Non-pigmented ciliary epithelial cell (primary cell): ENCODE data around the gene XPO6.

Experiments used
- DNase-seq: peaks from one replicate; pipeline ENCODE4 v3.0.0-alpha.2; 2010; ENCODE audit warnings: low read depth

Gene XPO6

DNA sequence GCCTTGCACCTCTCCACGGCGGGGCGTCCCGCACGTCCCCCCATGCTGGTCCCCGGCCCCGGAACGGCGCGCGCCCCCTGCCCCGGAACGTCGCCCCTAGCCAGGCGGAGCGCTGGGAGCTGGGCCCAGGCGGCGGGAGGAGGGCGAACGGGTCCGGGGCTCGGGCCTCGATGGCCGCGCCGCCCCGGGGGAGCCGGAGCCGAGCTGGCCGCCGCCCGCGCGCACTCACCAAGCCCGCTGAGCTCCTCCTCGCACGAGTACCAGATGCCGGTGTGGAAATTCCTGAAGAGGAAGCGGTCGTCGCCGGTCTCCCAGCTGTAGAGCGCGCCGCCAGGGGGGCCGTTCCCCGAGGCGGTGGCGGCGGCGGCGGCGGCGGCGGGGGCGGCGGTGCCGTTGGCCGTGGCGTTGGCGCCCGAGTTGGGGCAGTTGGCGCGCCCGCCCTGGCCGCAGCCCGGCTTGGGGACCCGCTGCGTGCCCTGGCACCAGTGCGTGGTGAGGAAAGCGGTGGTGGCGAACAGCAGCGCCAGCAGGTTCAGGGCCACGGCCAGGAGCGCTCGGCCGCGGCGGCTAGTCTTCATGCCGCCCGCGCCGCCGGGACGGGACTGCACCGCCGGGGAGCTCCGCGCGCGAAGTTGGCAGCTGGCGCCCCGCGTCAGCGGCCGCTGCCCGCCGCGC is 148.8 kb downstream of the XPO6 start:
- no peak for DNase-seq

DNA sequence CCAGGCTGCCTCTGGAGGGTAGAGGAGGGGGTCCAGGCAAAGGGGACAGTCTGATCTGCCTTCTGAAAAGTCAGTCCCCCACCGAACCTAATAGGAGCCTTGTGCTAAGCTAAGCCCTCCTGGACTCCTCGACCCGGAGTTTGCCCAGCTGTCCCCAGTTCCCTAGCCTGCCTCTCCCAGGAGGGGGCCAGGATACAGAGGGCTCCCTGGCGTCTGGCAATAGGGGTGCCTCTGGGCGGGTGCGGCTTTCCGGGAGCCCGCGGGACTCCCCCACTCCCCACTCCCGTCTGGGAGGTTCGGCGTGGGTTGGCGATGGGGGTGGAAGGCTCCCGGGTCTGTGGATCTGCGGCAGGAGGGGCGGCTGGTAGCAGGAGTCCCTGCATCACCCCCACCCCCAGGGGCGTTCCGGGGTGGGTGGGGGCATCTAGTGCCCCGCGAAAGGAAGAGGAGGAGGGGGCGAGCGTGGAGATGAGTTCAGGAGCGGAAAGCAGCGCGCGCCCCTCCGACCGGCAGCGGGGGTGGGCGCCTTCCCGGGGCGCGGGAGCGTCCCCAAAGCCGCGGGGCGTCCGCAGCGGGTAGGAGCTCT is 149.4 kb downstream of the XPO6 start:
- DNase-seq, result no peak

DNA sequence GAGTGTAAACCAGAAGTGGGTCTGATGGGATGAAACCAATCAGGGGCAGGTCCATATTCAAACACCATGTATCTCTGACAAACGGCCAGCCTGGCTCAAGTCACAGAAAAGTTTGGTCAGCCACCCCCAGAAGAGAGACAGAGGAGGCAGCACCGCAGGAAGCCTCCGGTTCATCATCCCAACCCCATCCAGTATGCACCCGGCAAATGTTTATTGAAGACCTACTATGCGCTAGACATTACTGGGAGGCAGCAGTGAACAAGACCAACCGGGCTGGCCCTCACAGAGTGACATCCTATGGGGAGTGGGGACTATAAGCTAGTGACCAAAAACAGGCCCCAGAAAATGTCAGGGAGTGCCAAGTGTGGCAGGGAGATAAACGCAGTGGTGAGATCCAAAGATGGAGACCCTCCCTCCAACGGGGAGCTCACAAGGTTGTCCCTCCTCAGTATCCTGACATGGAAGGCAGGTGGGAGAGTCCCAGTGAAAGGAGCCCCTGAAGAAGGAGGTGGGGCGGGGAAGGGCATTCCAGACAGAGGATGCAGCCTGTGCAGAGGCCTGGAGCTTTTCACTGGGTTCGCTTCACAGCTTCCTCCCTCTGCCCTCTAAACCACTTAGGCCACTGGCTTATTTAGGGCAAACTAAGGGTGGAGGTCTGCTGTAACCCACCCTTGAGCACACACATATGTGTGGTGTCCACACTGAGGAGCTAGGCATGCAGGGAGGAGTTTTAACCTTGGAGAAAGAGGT is 150.2 kb downstream of the XPO6 start:
- DNase-seq, result no peak

DNA sequence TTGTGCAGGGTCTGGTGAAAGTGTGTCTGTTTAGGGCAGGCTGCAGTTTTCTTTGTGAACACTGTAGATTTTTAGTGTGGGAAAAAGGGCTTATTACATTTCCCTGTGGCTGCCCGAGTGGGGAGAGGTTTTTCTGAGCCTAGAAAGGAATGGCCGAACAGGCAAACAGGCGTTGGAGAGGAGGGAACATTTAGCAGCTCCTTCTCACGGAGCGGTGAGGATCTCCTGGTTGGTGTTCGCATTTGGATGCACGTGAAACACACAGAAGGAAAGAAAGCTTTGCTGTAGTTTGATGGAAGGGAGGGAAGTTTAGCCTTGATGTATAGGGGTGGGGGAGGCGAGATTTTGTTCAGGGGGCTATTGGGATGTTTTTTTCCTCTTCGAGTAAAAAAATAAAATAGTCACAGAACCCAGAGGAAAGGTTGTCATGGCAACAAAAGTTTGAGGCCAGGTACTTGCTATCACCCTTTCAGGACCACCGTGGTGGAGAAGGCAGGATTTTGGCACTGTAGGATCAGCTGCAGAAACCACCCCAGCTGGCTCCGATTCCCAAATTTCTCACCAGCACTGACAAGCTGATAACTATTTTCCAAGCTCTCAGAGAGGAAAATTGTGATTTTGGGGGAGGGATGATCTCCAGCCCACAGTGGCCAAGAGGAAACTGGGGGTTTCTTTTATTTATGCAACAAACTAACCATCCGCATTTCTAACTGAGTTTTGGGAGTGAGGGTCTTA is 151.8 kb downstream of the XPO6 start:
- no peak for DNase-seq

DNA sequence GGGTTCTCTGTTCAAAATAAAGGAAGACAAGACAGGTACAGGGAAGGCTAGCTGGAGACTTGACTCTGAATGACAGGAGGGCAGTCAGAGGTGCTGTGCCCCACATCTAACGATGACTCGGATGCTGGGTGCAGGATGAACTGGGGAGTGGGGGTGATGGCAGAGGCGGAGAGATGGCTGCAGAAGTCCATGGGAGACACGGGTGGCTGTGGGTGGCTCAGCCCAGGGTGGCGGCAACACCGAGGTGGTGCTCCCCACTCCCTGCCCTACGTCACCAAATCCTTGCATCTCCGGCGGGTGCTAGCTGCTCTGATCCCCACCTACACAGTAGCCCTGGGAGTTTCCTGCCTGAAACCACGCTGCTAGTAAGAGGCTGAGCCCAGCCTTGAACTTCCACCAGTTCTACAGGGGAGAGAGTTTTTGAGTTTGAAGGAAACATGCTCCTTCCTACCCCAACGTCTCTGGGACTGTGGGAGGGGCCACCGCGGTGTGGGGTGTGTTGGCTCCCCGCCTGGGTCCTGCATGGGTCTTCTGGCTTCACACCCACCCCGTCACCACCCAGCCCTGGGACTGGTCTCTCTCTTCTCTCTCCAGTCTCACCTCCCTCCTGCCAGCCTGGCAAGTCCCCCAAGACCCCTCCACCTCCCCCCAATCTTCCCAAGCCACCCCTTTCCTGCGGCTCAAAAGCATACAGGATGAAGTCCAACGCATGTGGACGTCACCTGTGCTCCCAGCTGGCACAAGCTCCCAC is 152.8 kb downstream of the XPO6 start:
- no peak for DNase-seq

DNA sequence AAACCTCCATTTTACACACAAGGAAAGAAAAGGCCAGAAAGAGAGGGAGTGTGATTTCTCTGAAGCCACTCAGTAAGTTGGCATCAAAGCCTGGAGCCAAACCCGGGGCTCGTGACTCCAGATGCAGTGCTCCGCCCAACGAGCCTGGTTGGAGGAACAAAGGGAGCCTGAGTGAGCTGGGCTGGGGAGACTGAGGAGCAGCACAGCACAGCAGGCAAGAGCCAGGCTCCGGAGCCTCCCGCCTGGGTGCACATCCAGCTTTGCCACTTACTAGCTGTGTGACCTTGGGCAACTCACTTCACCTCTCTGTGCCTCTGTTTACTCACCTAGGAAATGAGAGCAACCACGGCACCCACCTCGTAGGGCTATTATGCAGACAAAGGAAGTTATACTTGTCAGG is 153.8 kb downstream of the XPO6 start:
- no peak for DNase-seq

DNA sequence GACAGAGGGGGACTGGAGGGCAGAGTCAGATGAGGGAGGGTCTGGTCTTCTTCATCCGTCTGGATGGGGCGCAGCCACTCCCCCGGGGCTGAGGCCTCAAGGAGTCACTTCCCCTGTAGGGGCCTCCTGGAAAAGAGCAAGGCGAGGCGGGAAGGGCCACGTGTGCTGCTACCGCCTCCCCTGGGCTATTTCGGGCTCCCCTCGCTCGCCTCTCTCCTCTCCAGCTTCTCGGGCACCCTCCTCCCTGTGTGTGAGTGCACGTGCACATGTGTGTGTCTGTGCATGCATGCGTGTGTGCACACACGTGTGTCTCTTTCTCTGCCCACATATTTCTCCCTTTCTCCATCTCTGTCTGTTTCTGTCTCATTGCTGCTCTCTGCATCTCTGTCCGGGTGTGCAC is 158.3 kb downstream of the XPO6 start:
- no peak for DNase-seq

DNA sequence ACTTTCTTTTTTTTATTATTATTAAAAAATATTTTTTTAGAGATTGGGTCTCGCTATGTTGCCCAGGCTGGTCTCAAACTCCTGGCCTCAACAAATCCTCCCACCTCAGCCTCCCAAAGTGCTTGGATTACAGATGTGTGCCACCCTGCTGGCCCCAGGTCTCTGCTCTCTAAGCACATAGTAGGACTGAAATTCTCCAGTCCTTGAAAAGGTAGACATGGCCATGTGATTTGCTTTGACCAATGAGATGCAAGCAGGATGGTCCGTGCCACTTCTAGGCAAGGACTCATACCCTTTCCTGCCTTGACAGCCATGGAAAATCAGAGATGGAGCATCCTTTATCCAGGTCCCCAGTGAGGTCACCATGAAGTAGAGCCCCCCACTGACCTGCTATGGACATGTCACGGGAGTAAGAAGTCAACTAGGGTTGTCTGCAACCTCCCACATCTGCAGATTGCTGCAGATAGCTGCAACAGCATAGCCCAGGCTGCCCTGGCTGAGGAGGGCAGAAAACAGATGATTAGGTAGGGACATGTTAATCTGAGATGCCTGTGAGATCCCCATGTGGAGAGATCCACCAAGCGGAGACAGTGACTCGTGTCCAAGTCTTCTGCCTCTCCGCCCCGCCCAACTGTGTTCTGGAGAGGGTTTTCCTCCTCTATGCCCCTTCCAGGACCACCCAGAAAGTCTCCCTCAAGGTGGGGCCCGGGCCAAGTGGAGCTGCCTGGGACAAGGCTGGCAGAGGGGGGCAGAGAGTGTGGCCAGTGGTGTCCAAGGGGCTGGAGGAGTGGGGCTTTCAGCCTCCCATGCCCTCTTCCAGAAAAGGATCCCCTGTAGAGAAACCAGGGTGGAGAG is 159.3 kb downstream of the XPO6 start:
- DNase-seq, result no peak

DNA sequence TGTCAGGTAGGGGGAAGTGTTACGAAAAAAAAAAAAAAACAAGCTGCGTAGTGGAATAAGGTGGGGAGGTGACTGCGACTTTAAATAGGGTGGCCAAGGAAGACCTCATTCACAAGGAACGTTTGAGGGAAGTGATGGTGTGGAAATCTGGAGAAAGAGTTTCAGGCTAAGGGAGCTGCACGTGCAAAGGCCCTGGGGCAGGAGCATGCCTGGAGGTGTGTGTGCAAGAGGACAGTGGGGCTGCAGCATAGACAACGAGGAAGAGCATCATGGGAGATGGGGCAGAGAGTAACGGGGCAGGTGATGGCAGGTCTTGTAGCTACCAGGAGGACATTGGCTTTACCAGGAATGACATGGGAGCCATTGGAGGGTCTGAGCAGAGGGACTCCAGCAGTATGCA is 160.3 kb downstream of the XPO6 start:
- no peak for DNase-seq
